Mesenchymal stem cell (in vitro differentiated cells and primary cell): ENCODE measurements around the gene MSI1.

Experiments
- DNase-seq: peaks from one replicate; pipeline ENCODE4 v3.0.0-alpha.2; 2013
- H2AFZ ChIP-seq: one replicate; pipeline ENCODE4 v1.6.1; 2013; ENCODE audit warnings: low read depth, mild to moderate bottlenecking, control low read depth, inconsistent platforms, low read length, moderate library complexity
- H2AK5ac ChIP-seq: 2 replicates; pipeline ENCODE4 v1.6.1; 2013; ENCODE audit warnings: low read length, moderate library complexity, mild to moderate bottlenecking, inconsistent platforms; ENCODE audit not compliant: severe bottlenecking
- H2BK120ac ChIP-seq: one replicate; pipeline ENCODE4 v1.6.1; 2013; ENCODE audit warnings: low read depth, mild to moderate bottlenecking, inconsistent platforms, low read length, moderate library complexity
- H2BK12ac ChIP-seq, 2 experiments: one replicate each; pipeline ENCODE4 v1.6.1; 2013; ENCODE audit warnings: inconsistent platforms in 2 of 2, low read length in 2 of 2, mild to moderate bottlenecking in 2 of 2, moderate library complexity in 2 of 2, control low read depth in 1 of 2
- H2BK15ac ChIP-seq: one replicate; pipeline ENCODE4 v1.6.1; 2013; ENCODE audit warnings: mild to moderate bottlenecking, low read depth, inconsistent platforms; ENCODE audit not compliant: poor library complexity, severe bottlenecking
- H2BK5ac ChIP-seq: 2 replicates; pipeline ENCODE4 v1.6.1; 2013; ENCODE audit warnings: low read depth, mild to moderate bottlenecking, low read length, control low read depth, inconsistent platforms; ENCODE audit not compliant: poor library complexity, severe bottlenecking
- H3K14ac ChIP-seq, 2 experiments: one replicate each; pipeline ENCODE4 v1.6.1; 2013; ENCODE audit warnings: inconsistent platforms in 2 of 2, low read length in 2 of 2, control low read depth in 1 of 2, mild to moderate bottlenecking in 1 of 2, moderate library complexity in 1 of 2
- H3K18ac ChIP-seq, 2 experiments: one replicate each; pipeline ENCODE4 v1.6.1; 2013; ENCODE audit warnings: inconsistent platforms in 2 of 2, low read length in 2 of 2, control low read depth in 1 of 2, low read depth in 1 of 2, mild to moderate bottlenecking in 1 of 2
- H3K23ac ChIP-seq, 2 experiments: one replicate each; pipeline ENCODE4 v1.6.1; 2013; ENCODE audit warnings: inconsistent platforms in 2 of 2, low read length in 2 of 2, mild to moderate bottlenecking in 2 of 2, moderate library complexity in 2 of 2, control low read depth in 1 of 2
- H3K27ac ChIP-seq: 2 replicates; pipeline ENCODE4 v1.5.1; 2013; ENCODE audit warnings: mild to moderate bottlenecking, moderate library complexity, low read length, control low read depth, inconsistent platforms; ENCODE audit not compliant: poor library complexity, severe bottlenecking
- H3K27me3 ChIP-seq, 2 experiments: 2 replicates each; pipeline versions ENCODE4 v1.6.1 to v1.7.0; 2013; ENCODE audit warnings: low read length in 2 of 2, mild to moderate bottlenecking in 2 of 2, moderate library complexity in 2 of 2, control low read depth in 1 of 2, inconsistent platforms in 1 of 2; ENCODE audit not compliant: control insufficient read depth in 1 of 2, insufficient read depth in 1 of 2
- H3K36me3 ChIP-seq, 2 experiments: 2 replicates each; pipeline versions ENCODE4 v1.6.1 to v1.7.0; 2013; ENCODE audit warnings: low read length in 2 of 2, control low read depth in 1 of 2, inconsistent platforms in 1 of 2, low read depth in 1 of 2, mild to moderate bottlenecking in 1 of 2; ENCODE audit not compliant: insufficient read depth in 2 of 2, control insufficient read depth in 1 of 2
- H3K4ac ChIP-seq, 2 experiments: one replicate each; pipeline ENCODE4 v1.6.1; 2013; ENCODE audit warnings: inconsistent platforms in 2 of 2, low read length in 2 of 2, mild to moderate bottlenecking in 2 of 2, moderate library complexity in 2 of 2, control low read depth in 1 of 2, low read depth in 1 of 2
- H3K4me1 ChIP-seq: 2 replicates; pipeline ENCODE4 v1.6.1; 2013; ENCODE audit warnings: low read depth, low read length, control low read depth; ENCODE audit not compliant: control insufficient read depth, insufficient read depth
- H3K4me2 ChIP-seq: 2 replicates; pipeline ENCODE4 v1.6.1; 2013; ENCODE audit warnings: low read length, mild to moderate bottlenecking, inconsistent platforms; ENCODE audit not compliant: poor library complexity, severe bottlenecking
- H3K4me3 ChIP-seq, 2 experiments: 2 replicates each; pipeline versions ENCODE4 v1.5.1 to v1.7.0; 2013; ENCODE audit warnings: low read length in 2 of 2, mild to moderate bottlenecking in 2 of 2, control low read depth in 1 of 2, low read depth in 1 of 2; ENCODE audit not compliant: insufficient read depth in 1 of 2
- H3K79me1 ChIP-seq: replicated peaks from 2 replicates; pipeline ENCODE4 v1.6.1; 2013; ENCODE audit warnings: mild to moderate bottlenecking, control low read depth, low read length, inconsistent platforms; ENCODE audit not compliant: poor library complexity, severe bottlenecking
- H3K9ac ChIP-seq: 2 replicates; pipeline ENCODE4 v1.7.0; 2013; ENCODE audit warnings: mild to moderate bottlenecking, low read length, moderate library complexity
- H3K9me3 ChIP-seq: 2 replicates; pipeline ENCODE4 v1.7.0; 2013; ENCODE audit warnings: mild to moderate bottlenecking, low read length; ENCODE audit not compliant: control insufficient read depth
- H4K8ac ChIP-seq: one replicate; pipeline ENCODE4 v1.6.1; 2013; ENCODE audit warnings: inconsistent platforms, mild to moderate bottlenecking, low read length, moderate library complexity
- H4K91ac ChIP-seq: one replicate; pipeline ENCODE4 v1.6.1; 2013; ENCODE audit warnings: mild to moderate bottlenecking, low read length, inconsistent platforms
- WGBS: methylation state at CpG from one replicate; pipeline ENCODE4 v1.1.7; 2013; ENCODE audit warnings: mixed read lengths; 5-methylcytosine and 5-hydroxymethylcytosine counted together

The MSI1 gene

DNA sequence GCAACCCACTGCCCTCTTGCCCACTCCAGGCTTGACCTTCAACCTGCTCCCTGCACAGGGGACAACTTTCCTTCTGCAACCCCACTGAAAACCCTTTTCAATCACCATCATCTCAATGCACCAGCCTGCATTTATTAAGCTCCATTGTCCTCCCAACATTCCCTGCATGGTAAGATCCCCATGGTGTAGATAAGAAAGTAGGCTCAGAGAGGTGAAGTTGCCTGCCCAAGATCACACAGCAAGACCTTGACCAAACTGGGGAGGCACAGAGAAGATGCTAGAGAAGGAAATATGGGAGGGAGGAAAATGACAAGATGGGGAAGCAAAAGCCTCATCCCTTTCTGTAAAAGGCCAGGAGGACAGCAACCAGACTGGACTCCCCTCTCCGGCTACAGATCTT is 9.8 kb downstream of the MSI1 start:
- no peak overlapping the region for H2BK15ac ChIP-seq
- H3K4ac ChIP-seq = no peak overlapping the region
- no peak overlapping the region for H4K8ac ChIP-seq
- H3K27ac ChIP-seq = no peak overlapping the region
- no peak overlapping the region for H2AFZ ChIP-seq
- DNase-seq = no peak
- H3K4me2 ChIP-seq = no peak overlapping the region
- no CpG with 5 or more reads among the region's 1 CpG for WGBS
- H3K36me3 ChIP-seq = no peaks in the 10 kb centered on the region
- H2BK5ac ChIP-seq = no peak overlapping the region
- peaks cover 7 to 43% of the 10 kb centered on the region in 2 experiments for H3K27me3 ChIP-seq
- no peak overlapping the region for H4K91ac ChIP-seq
- H3K9ac ChIP-seq = no peak overlapping the region
- H2AK5ac ChIP-seq = no peak overlapping the region
- no peaks in the 10 kb centered on the region for H3K9me3 ChIP-seq
- no peak overlapping the region for H3K14ac ChIP-seq
- no peaks in the 10 kb centered on the region for H3K79me1 ChIP-seq
- H3K4me1 ChIP-seq = peaks cover 17% of the 10 kb centered on the region
- no peak overlapping the region for H3K4me3 ChIP-seq
- no peak overlapping the region for H3K18ac ChIP-seq
- no peak overlapping the region for H2BK12ac ChIP-seq
- H2BK120ac ChIP-seq = no peak overlapping the region
- no peak overlapping the region for H3K23ac ChIP-seq

DNA sequence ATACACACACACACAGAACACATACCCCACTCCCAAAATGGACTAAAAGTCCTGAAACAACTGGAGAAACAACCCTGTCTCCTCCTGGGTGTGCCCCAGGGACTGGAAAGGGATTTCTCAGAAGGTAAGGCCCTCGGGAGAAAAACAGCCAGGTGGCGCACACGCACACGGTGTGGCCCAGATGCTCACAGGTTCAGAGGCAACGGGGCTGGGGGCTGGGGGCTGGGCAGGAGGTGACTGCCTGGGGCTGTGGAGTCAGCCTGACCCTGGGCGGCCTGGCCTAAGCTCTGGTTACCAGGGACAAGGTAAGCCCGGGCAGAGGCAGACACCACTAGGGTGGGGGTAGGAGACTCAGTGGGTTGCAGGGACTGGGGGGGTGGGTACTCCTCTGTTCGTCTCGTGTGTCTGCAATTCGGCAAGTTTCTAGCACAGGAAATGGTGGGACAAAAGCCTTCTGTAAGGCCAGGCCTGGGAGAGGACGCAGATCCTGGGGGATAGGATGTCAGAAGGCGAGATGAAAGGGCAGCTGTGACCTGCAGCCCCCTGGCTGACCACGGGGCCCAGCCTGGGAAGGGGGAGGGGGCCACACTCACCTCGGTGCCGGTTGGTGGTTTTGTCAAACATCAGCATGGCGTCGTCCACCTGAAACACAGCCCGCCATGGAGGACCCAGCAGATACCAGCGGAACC is 10.4 kb downstream of the MSI1 start:
- no peak overlapping the region for H2BK5ac ChIP-seq
- H3K4me3 ChIP-seq = no peak overlapping the region
- H2BK15ac ChIP-seq = peak overlapping the region; percentile 56
- H3K14ac ChIP-seq = no peak overlapping the region
- WGBS = 55% methylated on average over 19 of the region's 19 CpGs
- no peak overlapping the region for H3K23ac ChIP-seq
- H3K9me3 ChIP-seq = no peaks in the 10 kb centered on the region
- no peaks in the 10 kb centered on the region for H3K79me1 ChIP-seq
- no peak overlapping the region for H4K8ac ChIP-seq
- H3K4me2 ChIP-seq = no peak overlapping the region
- H3K27me3 ChIP-seq = peaks cover 5 to 41% of the 10 kb centered on the region in 2 experiments
- H3K4ac ChIP-seq = peak overlapping the region in 1 of 2 experiments; percentile 60
- H3K36me3 ChIP-seq = no peaks in the 10 kb centered on the region
- H2AFZ ChIP-seq = no peak overlapping the region
- peaks cover 17% of the 10 kb centered on the region for H3K4me1 ChIP-seq
- no peak overlapping the region for H3K9ac ChIP-seq
- no peak overlapping the region for H2AK5ac ChIP-seq
- DNase-seq = no peak
- no peak overlapping the region for H3K27ac ChIP-seq
- no peak overlapping the region for H2BK12ac ChIP-seq
- H3K18ac ChIP-seq = no peak overlapping the region
- no peak overlapping the region for H2BK120ac ChIP-seq
- peak overlapping the region; percentile 6 for H4K91ac ChIP-seq

DNA sequence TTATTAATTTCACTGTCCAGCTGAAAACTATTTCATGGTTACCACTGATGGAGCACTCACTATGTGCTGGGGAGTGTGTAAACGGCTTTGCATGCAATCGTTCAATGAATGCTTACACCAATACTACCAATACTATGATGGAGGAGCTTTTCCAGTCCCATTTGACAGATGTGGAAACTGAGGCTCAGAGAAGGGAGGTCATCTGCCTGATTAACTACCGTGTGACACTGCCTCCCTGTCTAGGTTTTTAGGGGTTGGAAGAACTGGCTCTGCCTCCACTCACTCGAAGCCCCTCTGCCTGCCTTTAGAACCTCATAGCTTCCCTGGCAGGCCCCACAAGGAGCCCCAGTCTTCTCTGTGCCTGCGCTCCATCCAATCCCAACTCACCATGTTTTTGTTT is 11.9 kb downstream of the MSI1 start:
- no peak overlapping the region for H4K91ac ChIP-seq
- no peak overlapping the region for H3K18ac ChIP-seq
- H2BK120ac ChIP-seq = no peak overlapping the region
- no peak overlapping the region for H2BK5ac ChIP-seq
- peak overlapping the region; percentile 30 for H3K27ac ChIP-seq
- H3K9me3 ChIP-seq = no peaks in the 10 kb centered on the region
- no peak overlapping the region for H3K4ac ChIP-seq
- no peak overlapping the region for H3K9ac ChIP-seq
- H2AK5ac ChIP-seq = peak overlapping the region; percentile 9
- H2AFZ ChIP-seq = no peak overlapping the region
- no peak overlapping the region for H3K14ac ChIP-seq
- H2BK12ac ChIP-seq = no peak overlapping the region
- no peaks in the 10 kb centered on the region for H3K36me3 ChIP-seq
- DNase-seq = no peak
- H3K27me3 ChIP-seq = peaks cover 0 to 30% of the 10 kb centered on the region in 2 experiments
- peak overlapping the region; percentile 26 for H3K4me2 ChIP-seq
- WGBS = 83% methylated on average over 2 of the region's 5 CpGs
- H3K23ac ChIP-seq = no peak overlapping the region
- H3K79me1 ChIP-seq = no peaks in the 10 kb centered on the region
- peaks cover 13% of the 10 kb centered on the region for H3K4me1 ChIP-seq
- H3K4me3 ChIP-seq = no peak overlapping the region
- H2BK15ac ChIP-seq = no peak overlapping the region
- H4K8ac ChIP-seq = no peak overlapping the region

DNA sequence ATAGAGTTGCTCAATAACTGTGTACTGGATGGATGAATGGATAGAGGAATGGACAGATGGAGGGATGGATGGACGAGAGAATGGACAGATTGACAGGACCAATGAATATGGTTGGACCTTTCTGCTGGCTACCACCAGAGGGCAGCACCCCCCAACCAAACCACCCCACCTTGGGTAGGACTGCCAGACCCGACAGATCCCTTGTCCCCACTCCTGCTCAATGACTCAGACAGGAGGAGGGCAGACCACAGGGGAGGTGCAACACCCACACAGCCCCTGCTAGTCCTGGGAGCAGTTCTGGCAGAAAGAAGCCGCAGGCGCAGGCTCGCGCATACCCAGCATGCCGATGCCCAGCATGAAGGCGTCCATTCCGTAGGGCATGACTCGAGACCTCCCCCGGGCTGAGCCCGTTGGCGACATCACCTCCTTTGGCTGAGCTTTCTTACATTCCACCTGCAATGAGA is 12.4 kb downstream of the MSI1 start:
- Histone ChIP-seq H3K4me1 (peaks cover 10% of the 10 kb centered on the region), H3K18ac (no peak overlapping the region), H3K27ac (peak overlapping the region; percentile 30), H2AFZ (no peak overlapping the region), H3K23ac (no peak overlapping the region), H3K9ac (no peak overlapping the region), H4K91ac (no peak overlapping the region), H3K4me2 (peak overlapping the region; percentile 26), H2AK5ac (no peak overlapping the region), H3K27me3 (peaks cover 0 to 27% of the 10 kb centered on the region in 2 experiments), H2BK120ac (no peak overlapping the region), H4K8ac (no peak overlapping the region), H3K79me1 (no peaks in the 10 kb centered on the region), H2BK5ac (no peak overlapping the region), H3K4ac (no peak overlapping the region), H2BK15ac (no peak overlapping the region), H3K9me3 (no peaks in the 10 kb centered on the region), H3K14ac (no peak overlapping the region), H3K36me3 (no peaks in the 10 kb centered on the region), H3K4me3 (peak overlapping the region in 1 of 2 experiments; percentile 8), H2BK12ac (no peak overlapping the region)
- DNase-seq = peak; percentile 88
- 60% methylated on average over 12 of the region's 13 CpGs for WGBS
